MM.1S (cell line): Measurements from ENCODE around the gene COL6A3.

Experiments
- EZH2 ChIP-seq: fragments of 300-600 bp; sonication (generic); optimal IDR thresholded peaks from 2 replicates; pipeline ENCODE3; 2017; ENCODE audit warnings: low read depth, mild to moderate bottlenecking, antibody characterized with exemption, low read length, mixed read lengths
- EZH2phosphoT487 ChIP-seq: fragments of 300-600 bp; sonication (generic); IDR thresholded peaks from 2 replicates; pipeline ENCODE4 v1.6.1; 2018; ENCODE audit warnings: antibody characterized with exemption, low read length
- TF ChIP-seq, protein P1 (sequence below): fragments of 300-600 bp; sonication (generic); IDR thresholded peaks from 2 replicates; pipeline ENCODE4 v1.5.1; 2016; ENCODE audit warnings: antibody characterized with exemption, low read length, mixed read lengths

DNA sequence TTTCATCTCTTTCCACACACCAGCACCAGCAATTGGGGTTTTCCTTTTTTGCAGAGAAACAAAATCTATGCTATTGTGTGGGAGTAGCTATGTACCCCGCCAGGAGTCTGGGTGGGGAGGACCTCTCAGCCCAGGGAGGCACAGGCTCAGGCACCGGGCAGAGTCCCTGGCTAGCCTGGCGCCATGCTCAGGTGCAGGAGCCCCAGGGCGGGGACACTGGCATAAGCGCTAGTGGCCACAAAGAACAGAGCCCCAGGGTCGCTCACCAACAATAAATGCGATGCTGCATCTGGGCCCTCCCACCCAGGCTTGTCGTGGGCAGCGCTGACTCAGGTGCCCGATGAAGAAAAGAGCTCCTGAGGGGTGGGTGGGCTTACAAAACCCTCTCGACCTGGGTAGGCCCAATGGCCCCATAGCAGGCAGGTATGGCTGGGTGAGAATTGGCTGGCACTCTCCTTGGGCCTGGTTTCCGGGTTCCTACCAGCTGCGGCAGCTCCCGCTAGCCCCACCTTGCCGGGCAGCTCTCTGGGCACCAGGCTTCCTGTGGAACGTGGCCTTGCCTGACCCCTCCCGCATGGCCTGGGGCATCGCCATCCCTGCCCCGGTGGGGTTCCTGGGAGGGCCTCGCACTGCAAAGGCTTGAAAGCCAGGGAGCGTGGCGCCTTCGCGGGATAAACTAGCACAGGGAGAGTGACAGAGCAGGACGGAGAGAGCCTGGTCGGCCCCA lies 31.8 kb upstream of the COL6A3 start:
- no peak for TF ChIP-seq EZH2phosphoT487
- TF ChIP-seq EZH2 = no peak
- TF ChIP-seq, protein P1, sequence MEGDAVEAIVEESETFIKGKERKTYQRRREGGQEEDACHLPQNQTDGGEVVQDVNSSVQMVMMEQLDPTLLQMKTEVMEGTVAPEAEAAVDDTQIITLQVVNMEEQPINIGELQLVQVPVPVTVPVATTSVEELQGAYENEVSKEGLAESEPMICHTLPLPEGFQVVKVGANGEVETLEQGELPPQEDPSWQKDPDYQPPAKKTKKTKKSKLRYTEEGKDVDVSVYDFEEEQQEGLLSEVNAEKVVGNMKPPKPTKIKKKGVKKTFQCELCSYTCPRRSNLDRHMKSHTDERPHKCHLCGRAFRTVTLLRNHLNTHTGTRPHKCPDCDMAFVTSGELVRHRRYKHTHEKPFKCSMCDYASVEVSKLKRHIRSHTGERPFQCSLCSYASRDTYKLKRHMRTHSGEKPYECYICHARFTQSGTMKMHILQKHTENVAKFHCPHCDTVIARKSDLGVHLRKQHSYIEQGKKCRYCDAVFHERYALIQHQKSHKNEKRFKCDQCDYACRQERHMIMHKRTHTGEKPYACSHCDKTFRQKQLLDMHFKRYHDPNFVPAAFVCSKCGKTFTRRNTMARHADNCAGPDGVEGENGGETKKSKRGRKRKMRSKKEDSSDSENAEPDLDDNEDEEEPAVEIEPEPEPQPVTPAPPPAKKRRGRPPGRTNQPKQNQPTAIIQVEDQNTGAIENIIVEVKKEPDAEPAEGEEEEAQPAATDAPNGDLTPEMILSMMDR = no peak
